ENCODE measurements around the gene PKIB.

PKIB gene

DNA sequence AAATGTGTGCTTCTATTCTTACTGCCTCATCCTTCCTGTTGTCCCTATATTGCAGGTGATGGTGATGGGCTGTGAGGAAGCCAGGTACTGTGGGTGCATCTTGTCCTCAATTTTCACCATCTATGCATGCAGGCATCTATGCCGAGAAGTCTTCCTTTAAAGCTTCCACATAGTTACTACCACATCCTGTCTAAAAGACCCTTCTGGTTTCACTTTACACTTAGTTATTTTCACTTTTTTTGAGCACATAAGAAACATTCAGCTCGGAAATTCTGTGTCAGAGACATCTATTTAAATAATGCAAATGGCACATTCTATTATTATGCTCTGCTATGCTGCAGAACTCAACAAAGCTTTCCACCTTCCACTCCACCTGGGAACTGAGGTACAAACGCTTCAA lies 141.1 kb downstream of the PKIB start:
- no peak for DNase-seq

DNA sequence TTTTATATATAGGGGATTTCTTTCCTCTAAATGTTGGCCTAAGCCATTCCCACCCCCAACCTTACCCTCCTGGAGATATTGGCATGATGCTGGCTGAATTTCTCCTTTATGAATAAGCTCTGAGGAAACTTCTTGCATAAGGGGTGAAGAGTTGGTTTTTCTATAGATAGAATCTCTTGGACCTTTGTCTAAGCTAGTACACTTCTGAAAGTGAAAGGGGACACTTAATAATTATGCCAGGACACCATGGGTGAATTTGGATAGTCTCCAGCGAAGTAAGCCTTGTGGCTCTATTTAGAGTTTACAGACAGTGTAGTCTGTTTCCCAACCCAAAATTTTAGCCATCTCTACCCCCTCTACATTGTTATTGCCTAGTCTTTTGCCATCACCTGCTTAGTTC lies 142.3 kb downstream of the PKIB start:
- no peak for DNase-seq

DNA sequence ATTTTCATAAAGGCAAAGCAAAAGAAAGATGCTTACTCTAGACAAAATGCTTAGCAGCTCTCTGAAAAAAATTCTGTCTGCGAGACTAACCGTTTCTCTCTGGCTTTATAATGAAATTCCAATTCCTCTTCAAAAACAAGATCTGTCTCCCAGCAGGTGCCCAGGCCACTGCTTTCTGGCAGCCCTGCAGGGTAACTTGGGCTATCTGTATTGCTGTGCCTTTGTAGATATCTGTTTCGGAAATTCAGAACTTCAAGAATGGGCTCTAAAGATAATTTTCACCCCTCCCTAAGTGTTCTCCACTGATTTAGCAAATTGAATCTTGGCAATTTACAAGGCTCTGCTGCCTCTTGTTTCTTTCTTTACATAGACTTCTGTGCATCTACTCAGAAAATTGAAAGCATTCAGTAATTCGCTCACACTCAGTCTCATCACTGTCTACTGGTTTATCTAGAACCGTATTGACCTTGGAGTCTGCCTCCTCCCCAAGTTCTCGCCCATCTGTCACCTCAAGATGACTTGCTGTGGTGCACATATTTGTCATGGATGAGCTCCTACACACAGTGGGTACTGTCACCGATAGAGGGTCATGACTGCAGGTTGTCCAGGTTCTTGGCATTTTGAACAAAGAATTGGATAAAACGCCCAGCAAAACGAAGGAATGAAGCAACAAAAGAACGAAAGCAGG lies 142.9 kb downstream of the PKIB start:
- no peak for DNase-seq

DNA sequence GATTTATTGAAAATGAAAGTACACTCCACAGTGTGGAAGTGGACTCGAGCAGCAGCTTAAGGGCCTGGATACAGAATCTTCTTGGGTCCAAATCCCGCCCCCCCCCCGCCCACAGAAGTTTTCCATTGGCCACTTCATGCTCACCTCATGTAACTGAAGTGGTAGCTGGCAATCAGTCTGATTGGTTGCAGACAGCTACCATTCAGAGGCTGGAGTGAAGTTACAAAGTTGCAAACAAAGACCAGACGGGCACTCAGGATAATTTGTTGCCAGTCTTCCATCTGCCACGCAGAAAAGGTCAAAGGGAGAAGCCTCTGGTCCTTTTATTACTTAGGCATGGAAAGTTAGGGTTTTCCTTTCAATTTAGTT lies 143.5 kb downstream of the PKIB start:
- DNase-seq, result peak; percentile 25

GRCh38 chr6:122754191-122754731 lies 144.1 kb downstream of the PKIB start:
- DNase-seq, result no peak

- no peak for DNase-seq
These were observed 145.7 kb downstream of the PKIB start for GRCh38 chr6:122755901-122756300.

GRCh38 chr6:122758927-122759334 lies 148.7 kb downstream of the PKIB start:
- DNase-seq, result no peak

DNA sequence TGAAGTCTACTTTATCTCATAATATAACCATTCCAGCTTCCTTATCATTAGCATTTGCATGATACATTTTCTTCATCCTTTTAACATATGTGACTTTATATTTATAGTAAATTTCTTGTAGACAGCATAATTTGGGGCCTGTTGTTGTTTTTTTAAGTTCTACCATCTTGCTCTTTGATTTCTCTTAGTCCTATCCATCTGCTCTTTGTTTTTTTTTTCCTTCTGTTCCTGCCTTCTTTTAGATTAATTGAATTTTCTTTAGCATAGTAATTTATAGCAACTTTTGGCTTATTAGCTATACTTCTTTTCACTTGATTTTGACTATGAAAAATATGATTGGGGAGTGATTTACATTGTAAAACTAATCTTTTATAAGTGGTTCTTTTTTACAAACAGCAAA lies 150.1 kb downstream of the PKIB start:
- DNase-seq, result no peak

DNA sequence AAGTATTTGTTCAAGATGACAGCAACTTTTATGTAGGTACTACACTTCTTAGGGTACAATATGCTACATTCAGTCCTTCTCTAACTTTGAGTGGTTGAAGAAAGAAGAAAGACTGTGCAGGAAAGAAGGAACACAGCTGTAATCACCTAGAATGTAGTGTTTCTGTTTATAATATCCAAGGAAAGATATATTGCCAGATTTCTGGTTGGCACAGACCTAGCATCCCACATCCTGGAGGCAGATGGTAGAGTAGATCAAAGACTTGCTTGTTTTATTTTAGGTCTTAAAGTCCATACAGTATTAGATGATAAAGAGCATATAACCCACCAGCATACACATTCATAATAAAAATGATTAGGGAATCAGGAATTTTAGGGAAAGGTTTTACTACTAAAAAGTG lies 156.1 kb downstream of the PKIB start:
- DNase-seq, result no peak

- no peak for DNase-seq
These were observed 160.8 kb downstream of the PKIB start for GRCh38 chr6:122770835-122771601.

DNA sequence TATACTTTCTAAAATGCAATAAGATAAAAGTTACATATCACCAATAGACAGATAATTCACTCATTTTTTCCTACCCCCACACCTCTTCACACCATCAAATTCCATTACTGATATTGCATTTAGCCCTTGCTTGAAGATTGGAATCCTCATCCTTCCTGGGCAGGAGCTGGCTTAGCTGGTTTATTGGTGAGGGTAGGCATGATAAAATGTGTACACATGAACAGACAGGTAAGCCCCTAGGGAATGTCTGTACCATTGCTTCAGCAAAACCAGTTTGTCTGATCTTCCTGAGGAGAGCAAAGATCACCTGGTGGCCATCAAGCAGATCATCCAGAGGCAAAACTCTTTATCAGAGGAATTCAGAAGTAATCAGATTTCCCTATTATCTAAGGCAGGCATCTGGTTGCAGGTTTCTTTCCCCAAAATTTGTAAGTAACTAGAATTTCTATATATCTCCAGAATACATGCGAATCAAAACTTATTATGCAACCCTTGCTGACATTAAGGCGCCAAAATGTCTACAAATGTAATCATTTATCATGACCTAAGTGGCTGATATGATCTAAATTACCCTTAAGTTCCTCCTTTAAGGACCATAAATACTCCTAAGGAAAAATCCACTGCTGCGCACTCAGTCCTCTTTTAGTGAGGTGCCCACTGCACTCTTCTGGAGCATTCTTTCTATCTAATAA lies 162.7 kb downstream of the PKIB start:
- DNase-seq, result no peak

Data from NCI-H2029 treated with DMSO at 0.1 percent for 48 hours (cell line).